C4-2B (cell line): ENCODE data around the gene AHCYL2.

Source experiments
- CTCF ChIP-seq: fragments of 450-650 bp; conservative IDR thresholded peaks from 2 replicates; pipeline ENCODE4 v1.5.1; 2017; ENCODE audit warnings: mild to moderate bottlenecking
- ZFX ChIP-seq: fragments of 450-650 bp; IDR thresholded peaks from 2 replicates; pipeline ENCODE4 v1.6.1; 2017

- no peak for TF ChIP-seq CTCF
- TF ChIP-seq ZFX, result no peak
Measured at GRCh38 chr7:129191272-129191671, 33.6 kb upstream of the AHCYL2 start.
